ENCODE measurements around the gene PRPH.
"Not testable (repeated sequence)": the region's sequence is repeated elsewhere in the genome, so short reads cannot be mapped to it uniquely, and the experiment has no call there.

The PRPH gene

GRCh38 chr12:49295082-49295936, at the start of gene PRPH:
TSS of gene PRPH (plus strand) at chr12:49295147. CDS start at chr12:49295201, 54 bp downstream.
- no peak within 1 kb of the TSS for H3K4me3 ChIP-seq (ENCODE audit: low read depth, low read length)
- DNase-seq (ENCODE audit: low read depth), result no peak

- no peak for DNase-seq (ENCODE audit: low read depth)
- no peak overlapping the region for H3K4me3 ChIP-seq (ENCODE audit: low read depth, low read length)
Observed at GRCh38 chr12:49251357-49251756, 43.6 kb upstream of the PRPH start.

- DNase-seq (ENCODE audit: low read depth), result no peak
- no peak overlapping the region for H3K4me3 ChIP-seq (ENCODE audit: low read depth, low read length)
Observed at GRCh38 chr12:49253033-49253623, 41.8 kb upstream of the PRPH start.

- not testable (repeated sequence) for DNase-seq (ENCODE audit: low read depth); H3K4me3 ChIP-seq (ENCODE audit: low read depth, low read length)
Observed at GRCh38 chr12:49255456-49255855, 39.5 kb upstream of the PRPH start.

GRCh38 chr12:49255857-49256637, 38.9 kb upstream of the PRPH start:
- no peak for DNase-seq (ENCODE audit: low read depth)
- H3K4me3 ChIP-seq (ENCODE audit: low read depth, low read length), result no peak overlapping the region

GRCh38 chr12:49257508-49258184, 37.3 kb upstream of the PRPH start:
- H3K4me3 ChIP-seq (ENCODE audit: low read depth, low read length); DNase-seq (ENCODE audit: low read depth): not testable (repeated sequence)

- no peak overlapping the region for H3K4me3 ChIP-seq (ENCODE audit: low read depth, low read length)
- no peak for DNase-seq (ENCODE audit: low read depth)
Observed at GRCh38 chr12:49259452-49259851, 35.5 kb upstream of the PRPH start.

- H3K4me3 ChIP-seq (ENCODE audit: low read depth, low read length), result no peak overlapping the region
- DNase-seq (ENCODE audit: low read depth), result peak; percentile 51
Observed at GRCh38 chr12:49260166-49260565, 34.8 kb upstream of the PRPH start.

- H3K4me3 ChIP-seq (ENCODE audit: low read depth, low read length), result no peak overlapping the region
- no peak for DNase-seq (ENCODE audit: low read depth)
Observed at GRCh38 chr12:49260571-49261363, 34.2 kb upstream of the PRPH start.

- no peak for DNase-seq (ENCODE audit: low read depth)
- no peak overlapping the region for H3K4me3 ChIP-seq (ENCODE audit: low read depth, low read length)
Observed at GRCh38 chr12:49261721-49262120, 33.2 kb upstream of the PRPH start.

- H3K4me3 ChIP-seq (ENCODE audit: low read depth, low read length), result no peak overlapping the region
- no peak for DNase-seq (ENCODE audit: low read depth)
Observed at GRCh38 chr12:49263400-49263763, 31.6 kb upstream of the PRPH start.

GRCh38 chr12:49264466-49264872, 30.5 kb upstream of the PRPH start:
- H3K4me3 ChIP-seq (ENCODE audit: low read depth, low read length), result peak overlapping the region; percentile 90
- DNase-seq (ENCODE audit: low read depth), result no peak

- peak; percentile 83 for DNase-seq (ENCODE audit: low read depth)
- peak within 1 kb of the TSS; percentile 90 for H3K4me3 ChIP-seq (ENCODE audit: low read depth, low read length)
Observed at GRCh38 chr12:49264873-49265792, 29.8 kb upstream of the PRPH start, which contains the start of gene TUBA1C. TSS of gene TUBA1C (plus strand) at chr12:49265082. CDS start at chr12:49265182, 100 bp downstream.

- peak overlapping the region; percentile 26 for H3K4me3 ChIP-seq (ENCODE audit: low read depth, low read length)
- not testable (repeated sequence) for DNase-seq (ENCODE audit: low read depth)
Observed at GRCh38 chr12:49269191-49269590, 25.8 kb upstream of the PRPH start.

GRCh38 chr12:49272790-49273725, 21.9 kb upstream of the PRPH start:
- no peak overlapping the region for H3K4me3 ChIP-seq (ENCODE audit: low read depth, low read length)
- no peak for DNase-seq (ENCODE audit: low read depth)

- no peak for DNase-seq (ENCODE audit: low read depth)
- no peak overlapping the region for H3K4me3 ChIP-seq (ENCODE audit: low read depth, low read length)
Observed at GRCh38 chr12:49273726-49274395, 21.1 kb upstream of the PRPH start.
